Activated CD4-positive, CD25-positive, alpha-beta regulatory T cell (primary cell): ENCODE results near the gene ANKDD1A.

Experiments
- DNase-seq, 4 experiments: peaks; one replicate each; lab custom pipeline; 2025; lab: John Stamatoyannopoulos, UW

The ANKDD1A gene

DNA sequence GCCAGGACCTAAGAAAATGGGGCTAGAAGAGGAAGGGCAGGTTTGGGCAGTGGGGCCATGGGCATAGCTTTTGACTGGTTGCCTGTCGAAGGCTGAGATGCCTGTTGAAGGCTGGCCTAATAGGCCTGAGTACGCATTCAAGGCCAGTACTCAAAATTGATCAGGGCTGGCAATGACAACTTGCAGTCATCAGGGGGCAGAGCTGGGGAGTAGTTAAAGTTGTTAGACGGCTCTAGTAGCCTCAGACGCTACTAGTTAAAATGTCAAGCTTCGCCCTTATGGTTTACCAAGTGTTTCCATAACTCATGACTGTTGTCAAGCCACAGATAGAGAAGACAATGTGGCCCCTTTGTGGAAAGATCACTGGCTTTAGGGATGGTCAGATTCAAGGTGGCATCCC is 49.3 kb downstream of the ANKDD1A start:
- no peak for DNase-seq

DNA sequence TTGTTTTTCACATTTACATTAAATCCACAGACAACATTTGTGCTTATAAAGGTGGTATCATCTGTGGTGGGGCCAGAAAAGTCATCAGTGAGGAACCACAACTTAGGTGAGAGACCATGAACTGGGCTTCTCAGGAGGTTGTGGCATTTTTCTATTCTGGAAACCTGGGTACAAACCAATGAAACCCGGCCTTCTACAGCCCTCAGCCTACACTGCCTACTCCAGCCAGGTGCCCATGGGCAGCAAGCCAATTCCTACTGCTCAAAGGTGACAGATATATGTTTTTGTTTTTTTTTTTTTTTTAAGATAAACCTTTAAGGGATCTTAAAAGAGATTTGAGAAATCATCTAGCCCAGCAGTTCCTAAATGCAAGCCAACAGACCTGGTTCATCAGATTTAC is 57.7 kb downstream of the ANKDD1A start:
- DNase-seq, result no peak

DNA sequence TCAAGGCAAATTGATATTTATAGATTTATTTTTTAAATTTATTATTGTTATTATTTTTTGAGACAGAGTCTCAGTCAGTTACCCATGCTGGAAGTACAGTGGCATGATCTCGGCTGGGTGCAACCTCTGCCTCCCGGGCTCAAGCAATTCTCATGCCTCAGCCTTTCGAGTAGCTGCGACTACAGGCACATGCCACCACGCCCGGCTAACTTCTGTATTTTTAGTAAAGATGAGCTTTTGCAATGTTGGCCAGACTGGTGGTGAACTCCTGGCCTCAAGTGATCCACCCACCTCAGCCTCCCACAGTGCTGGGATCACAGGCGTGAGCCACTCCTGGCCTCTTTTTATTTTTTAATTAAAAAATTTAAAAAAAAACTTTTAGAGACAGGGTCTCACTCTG is 59.0 kb downstream of the ANKDD1A start:
- no peak for DNase-seq

DNA sequence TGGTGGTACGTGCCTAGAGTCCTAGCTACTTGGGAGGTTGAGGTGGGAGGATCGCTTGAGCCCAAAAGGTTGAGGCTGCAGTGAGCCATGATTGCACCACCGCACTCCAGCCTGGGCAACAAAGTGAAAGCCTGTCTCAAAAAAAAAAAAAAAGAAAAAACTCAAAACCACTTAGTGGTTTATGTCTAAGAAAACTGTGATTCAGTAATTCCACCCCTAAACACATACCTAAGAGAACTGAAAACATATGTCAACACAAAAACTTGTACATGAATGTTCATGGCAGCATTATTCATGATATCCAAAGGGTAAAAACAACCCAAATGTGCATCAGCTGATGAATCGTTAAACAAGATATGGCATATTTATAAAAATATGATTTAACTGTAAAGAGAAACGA is 63.7 kb downstream of the ANKDD1A start:
- DNase-seq, result no peak

DNA sequence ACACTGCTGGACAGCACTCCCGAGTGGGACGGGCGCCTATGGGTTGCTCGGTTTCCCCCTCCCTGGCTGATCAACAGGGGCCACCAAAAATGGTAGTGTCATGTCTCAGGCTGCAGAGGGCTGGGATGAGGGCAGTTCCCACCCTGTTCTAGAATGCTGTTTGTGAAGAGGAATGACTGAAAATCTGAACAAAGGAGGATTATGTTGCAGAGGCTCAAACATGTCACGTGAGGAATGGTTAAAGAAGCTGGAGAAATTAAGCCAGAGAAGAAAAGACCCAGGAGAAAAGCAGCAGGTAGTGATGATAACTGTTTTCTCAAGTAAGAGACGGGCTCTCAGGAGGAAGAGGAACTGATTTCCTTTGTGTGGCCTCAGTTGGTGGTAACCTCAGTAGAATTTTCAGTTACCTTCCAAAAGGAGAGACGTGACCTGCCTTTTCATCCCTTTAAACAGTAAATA is 67.6 kb downstream of the ANKDD1A start:
- no peak for DNase-seq

DNA sequence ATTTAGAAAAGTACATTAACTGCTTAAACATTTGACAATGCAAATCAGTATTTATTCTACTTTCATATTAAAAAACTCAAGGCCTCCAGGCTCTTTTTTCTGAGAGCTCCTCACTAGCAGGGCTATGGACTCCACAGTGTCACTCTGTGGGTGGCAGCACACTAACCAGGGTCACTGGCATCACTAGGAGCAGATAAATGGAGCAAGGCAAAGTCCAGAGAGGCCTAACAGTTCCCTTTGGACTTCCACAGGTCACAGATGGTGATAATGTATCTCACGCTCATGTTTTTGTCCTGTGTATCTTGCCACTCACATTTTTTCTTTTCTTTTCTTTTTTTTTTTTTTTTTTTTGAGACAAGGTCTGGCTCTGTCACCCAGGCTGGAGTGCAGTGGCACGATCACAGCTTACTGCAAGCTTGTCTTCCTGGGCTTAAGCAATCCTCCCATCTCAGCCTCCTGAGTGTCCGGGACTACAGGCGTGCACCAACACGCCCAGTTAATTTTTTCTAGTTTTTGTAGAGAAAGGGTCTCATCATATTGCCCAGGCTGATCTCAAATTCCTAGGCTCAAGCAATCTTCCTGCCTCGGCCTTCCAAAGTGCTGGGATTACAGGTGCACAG is 70.2 kb downstream of the ANKDD1A start:
- DNase-seq, result no peak

DNA sequence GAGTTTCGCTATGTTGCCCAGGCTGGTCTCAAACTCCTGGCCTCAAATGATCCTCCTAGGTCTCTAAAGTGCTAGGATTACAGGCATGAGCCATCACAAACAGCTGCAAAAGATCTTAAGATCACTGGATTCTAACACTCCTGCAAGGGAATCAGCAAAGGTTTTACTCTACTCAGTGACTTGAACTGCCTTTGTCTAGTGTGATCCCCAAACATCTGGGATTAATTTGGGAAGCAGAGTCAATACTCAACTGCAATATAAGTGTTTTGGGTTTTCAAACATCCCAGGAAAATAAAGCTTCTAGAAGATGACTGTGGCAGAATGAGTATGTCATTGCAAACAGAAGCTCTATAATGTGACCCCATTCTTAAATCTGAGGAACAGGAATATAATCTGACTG is 70.8 kb downstream of the ANKDD1A start:
- no peak for DNase-seq

DNA sequence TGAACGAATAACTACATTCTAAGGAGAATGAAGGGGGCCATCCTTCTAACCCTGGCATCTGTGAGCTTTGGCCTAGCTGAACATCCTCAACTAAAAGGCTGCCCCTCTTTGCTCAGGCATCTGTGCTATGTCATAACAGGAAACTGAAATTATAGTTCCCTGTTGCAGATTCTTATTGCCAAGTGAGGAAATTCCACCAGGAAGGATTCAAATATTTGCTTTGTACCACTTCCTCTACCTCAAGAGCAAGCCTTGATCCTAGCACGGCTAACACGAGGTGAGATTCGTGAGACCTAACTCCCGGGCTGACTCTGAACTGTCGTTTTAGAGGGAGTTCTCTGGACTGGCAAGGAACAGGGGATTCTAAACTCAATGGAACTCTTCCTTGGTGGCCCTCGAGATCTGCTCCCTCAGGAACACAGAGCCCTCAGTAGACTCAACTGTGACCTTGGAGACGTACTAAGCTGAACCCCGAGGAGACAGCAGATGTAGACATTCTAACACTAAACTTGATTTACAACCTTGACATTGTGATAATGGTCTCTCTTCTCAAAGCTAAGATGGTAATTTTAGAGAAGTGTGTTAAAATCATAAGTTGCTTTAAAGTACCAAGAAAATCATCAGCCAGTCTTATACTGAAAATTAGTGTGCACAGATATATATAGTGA is 73.8 kb downstream of the ANKDD1A start:
- DNase-seq, result no peak

DNA sequence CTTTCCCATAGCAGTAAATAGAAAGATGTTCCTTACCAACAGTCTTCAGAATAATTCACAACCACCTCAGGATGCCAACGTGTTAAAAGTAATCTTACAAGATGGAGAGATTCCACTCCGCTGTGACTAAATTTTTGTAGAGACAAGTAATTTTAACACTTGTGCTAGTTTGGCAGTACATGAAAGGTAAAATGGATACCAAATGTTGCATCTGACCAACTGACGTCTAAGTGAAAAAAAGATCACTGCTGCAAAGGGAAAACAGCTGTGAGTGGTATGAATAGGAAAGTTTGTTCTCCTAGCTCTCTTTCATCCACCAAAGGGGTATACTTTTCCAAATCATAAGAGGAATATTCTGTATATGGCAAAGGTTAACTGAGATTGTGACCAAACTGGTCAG is 75.4 kb downstream of the ANKDD1A start:
- no peak for DNase-seq

DNA sequence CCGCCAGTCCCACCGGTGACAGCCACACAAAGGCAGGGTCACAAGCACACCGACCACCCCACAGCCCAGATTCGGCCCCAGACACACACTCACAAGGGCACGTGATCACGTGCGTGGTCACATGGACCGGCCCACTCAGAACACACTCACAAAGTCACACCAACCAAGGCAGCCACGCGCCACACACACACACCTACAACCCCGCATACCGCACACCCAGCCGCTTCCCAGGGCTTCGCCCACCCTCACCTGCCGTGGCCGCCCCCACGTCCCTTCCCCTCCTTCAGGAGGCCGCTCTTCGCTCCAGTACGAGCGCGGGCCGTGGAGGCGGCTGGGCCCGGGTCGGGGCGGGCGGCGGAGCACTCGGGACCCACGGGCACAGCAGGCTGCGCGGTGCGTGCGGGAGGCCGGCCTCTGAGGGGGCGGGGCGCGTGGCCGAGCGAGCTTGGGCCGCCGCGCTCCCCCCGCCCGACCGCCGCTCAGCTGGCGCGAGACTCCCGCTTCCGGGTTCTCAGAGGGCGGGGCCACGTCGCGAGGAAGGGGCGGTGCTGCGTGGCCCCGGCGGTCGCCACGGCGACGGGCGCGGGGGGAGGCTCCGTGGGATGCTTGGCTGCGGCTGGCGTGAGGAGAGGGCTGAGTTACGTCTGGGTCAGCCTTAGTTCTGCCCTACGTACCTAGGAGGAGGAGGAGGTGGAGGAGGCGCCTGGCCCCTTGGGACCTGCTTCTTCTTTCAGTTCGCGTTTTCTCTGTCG is 77.9 kb downstream of the ANKDD1A start, which contains the start of gene SPG21:
Gene SPG21 (minus strand): TSS at position 499 of the 752 bp plus-strand sequence. CDS start 6,345 bp downstream, outside the sequence.
- peak; percentile 81 to 86 (median 83) for DNase-seq

DNA sequence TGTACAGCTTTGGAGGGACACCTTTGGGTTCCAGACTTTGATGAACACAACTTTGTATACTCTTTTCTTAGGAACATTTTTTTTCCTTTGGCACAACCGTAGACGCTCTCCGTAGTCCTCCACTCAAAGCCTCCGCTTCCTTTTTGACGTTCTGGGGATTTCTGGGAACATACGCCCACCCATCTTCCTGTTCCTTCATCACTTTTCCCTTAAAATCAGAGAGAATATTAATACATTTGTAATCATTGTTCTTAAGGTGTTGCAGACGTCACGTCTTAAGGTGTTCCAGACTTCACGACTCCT is 78.4 kb downstream of the ANKDD1A start:
- DNase-seq, result no peak

DNA sequence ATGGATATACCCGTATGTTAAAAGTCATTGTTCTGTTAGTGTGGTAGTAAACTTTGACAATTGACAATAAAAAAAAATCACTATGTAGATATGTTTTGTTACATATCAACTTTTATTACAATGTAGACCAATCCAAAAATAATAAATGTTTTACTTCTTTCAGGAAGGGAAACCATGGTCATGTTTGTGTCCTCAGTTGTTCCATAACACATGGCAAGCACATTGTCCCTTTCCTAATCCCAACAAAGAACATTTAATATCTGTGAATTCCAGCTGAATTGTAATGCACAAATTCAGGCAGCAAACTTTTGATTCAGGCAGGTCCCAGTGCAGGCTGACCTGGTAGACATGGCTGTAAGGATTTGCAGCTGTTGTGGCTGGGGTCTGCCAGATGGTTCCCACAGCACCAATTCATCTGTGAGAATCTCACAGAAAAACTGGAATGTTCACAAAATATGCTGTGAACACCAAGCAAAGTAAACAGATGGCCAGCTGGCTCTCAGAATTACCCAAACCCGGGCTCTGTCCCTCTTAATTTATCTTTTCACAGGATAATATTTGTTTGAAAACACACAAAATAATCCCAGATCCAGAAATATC is 79.9 kb downstream of the ANKDD1A start:
- no peak for DNase-seq

DNA sequence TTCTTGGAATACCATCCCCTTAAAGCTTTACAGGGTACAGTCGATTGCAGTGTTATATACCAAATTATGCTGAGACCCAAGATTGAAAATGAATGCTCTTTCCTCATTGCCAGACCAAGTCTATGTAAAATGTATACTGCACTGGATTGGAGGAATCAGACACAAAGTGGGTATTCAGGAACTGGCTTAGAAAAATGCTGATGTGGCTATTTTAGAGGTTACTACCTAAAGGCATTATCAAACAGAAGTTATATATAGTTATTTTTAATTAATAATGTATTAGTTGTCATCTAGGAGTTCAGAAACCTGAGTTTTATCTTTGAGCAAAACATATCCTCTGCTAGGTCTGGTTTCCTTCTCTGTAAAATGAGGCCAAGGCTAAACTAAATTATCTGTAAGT is 81.6 kb downstream of the ANKDD1A start:
- no peak for DNase-seq

DNA sequence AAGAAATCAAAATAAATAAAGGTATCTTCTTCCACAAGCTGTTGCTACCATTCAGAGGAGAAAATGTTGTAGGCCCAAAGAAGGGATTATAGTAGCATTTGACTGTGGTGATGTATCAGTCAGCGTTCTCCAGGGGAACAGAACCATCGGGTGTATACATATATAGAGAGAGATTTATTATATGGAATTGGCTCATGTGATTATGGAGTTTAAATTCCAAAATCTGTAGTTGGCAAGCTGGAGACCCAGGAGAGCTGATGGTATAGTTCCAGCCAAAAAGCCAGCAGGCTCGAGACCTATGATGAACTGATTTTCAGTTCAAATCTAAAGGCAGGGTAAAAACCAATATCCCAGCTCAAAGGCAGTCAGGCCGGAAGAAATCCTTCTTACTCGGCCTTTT is 85.4 kb downstream of the ANKDD1A start:
- DNase-seq, result no peak

DNA sequence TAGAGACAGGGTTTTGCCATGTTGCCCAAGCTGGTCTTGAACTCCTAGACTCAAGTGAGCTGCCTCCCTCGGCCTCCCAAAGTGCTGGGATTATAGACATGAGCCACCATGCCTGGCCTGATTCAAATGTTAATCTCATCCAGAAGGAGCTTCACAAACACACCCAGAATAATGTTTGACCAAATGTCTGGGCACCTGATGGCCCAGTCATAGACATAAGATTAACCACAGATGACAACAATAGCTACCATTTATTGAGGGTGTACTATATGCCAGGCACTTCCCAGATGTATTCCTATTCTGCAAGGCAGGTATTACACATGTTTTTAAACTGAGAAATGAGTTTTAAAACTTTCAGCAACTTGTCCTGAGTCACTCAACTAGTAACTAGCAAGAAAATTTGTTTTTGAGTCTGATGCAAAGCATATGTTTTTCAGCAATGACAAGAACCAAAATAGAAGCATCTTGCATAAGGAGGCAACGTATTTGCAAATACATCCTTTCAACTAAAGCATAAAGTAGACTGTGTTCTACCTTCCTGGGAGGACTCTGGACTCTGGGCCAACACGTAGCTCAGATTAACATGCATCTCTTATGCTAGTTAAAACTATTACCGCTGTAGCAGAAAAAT is 86.2 kb downstream of the ANKDD1A start:
- no peak for DNase-seq

DNA sequence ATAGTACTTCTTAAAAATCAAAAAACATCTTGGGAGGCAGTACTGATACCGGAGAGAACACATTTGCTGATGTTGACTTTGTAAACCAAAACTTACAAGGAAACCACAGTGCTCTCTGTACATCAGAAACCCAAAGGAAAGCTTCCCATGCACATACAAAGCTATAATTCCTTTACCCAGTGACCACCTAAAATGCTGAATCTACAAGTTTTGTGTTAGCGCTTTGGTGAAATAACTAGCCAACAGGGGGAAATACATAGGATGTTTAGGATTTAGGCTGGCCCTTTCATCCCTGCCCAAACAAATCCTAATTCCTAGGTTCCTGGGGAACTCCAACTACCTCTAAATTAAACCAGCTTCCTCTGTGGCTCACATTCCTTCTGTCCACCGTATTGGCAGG is 93.3 kb downstream of the ANKDD1A start:
- no peak for DNase-seq

DNA sequence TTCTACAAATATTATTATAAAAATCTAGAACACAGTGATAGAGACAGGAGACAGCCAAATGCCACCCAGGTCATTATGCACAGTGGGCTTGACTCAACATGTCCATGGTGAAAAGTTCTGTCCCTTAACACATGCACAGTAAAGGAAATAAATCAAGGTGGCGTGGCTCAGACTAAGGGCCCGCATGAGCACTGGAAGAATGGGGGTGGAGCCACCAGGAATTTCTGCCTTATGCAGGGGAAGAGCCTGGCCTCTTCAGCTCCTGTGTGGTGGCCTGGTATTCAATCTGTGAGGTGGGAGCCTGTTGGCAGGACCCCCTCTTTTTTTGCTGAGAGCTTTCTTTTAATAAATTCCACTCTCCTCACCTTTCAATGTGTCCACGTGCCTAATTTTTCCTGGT is 95.2 kb downstream of the ANKDD1A start:
- no peak for DNase-seq
